Left renal cortex interstitium (tissue), 4 donors: Measurements from ENCODE around the gene KLRD1. TPM values are rescaled to one million over a fixed set of nuclear protein-coding genes. Genes with fewer than 3 reads are reported as not detected.
"Not testable (repeated sequence)": the region's sequence is repeated elsewhere in the genome, so short reads cannot be mapped to it uniquely, and the experiment has no call there.

Experiments
- DNase-seq, 4 donors: peaks; one replicate each; pipeline ENCODE4 v3.0.0-alpha.2; 2013; ENCODE audit warnings: low read depth in 4 of 4, low spot score in 2 of 4, missing footprints in 1 of 4
- polyA plus RNA-seq, 4 donors: library from polyadenylated mRNA; unstranded; fragments of 120-200 nt; gene quantifications; one replicate each; pipeline ENCODE4 v1.2.1, GENCODE V29; 2013; ENCODE audit not compliant: insufficient read length in 4 of 4

The KLRD1 gene
- polyA plus RNA-seq, 4 donors, result 0.21 to 0.55 (median 0.50) TPM

DNA sequence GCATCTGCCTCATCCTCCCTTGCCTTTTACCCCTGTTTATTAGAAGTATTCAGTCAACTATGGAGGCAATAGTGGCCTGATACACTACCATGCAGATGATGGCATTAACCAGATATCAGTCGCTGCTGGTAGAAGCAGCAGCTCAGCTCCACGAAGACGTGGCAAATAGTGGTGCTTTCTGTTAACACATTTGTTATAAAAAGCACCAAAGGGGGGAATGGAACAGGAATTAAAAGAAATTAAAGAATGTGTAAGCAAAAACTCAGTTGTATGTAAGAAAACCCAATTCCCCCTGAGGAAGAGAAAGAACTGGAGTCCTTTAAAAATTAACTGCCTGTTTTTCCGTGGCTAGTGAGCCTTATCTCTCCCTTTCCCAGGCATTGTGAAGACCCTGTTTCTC lies 60.0 kb downstream of the KLRD1 start:
- DNase-seq, result not testable (repeated sequence)

- no peak for DNase-seq
Observed at GRCh38 chr12:10368206-10369171, 60.8 kb downstream of the KLRD1 start.

DNA sequence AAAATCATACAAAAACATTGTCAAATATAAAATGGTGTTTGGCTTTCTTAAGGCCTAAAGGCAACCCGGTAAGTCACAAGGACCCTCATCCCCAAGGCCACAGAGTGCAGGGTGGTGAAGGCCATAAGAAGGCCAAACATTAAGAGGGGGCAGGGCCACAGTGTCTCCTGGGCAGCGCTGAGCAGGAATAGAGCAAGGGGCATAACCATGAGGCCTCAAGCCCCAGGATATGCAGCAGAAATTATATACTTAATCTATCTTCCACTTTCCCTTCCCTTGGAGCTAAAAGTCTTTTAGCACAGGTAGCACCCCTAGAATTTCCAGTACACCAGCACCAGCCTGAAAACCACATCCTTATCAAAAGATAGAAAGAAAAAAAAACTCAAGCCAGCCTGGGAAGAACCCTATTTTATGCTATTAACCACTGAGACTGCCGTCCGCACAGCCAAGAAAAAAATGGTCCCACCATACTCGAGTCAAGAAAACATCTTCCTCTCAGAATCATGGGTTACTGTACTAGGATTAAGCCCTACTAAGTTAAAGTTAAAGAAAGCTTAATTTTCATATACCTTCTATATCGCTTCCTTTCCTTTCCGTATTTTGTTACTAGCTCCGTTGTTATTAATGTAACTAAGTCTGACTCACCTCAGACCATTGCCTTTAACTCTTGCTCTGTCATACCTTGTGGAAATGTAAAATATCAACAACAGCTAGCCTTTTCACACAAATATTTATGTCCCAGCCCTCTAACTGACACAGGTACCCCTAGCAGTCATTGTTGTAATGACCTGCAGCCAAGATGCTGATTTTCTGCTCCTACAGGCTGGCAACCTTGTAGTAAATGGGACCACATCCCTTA lies 62.1 kb downstream of the KLRD1 start:
- no peak for DNase-seq

GRCh38 chr12:10371893-10372535 lies 64.3 kb downstream of the KLRD1 start:
- not testable (repeated sequence) for DNase-seq

GRCh38 chr12:10372559-10372958 lies 64.9 kb downstream of the KLRD1 start:
- DNase-seq, result no peak

DNA sequence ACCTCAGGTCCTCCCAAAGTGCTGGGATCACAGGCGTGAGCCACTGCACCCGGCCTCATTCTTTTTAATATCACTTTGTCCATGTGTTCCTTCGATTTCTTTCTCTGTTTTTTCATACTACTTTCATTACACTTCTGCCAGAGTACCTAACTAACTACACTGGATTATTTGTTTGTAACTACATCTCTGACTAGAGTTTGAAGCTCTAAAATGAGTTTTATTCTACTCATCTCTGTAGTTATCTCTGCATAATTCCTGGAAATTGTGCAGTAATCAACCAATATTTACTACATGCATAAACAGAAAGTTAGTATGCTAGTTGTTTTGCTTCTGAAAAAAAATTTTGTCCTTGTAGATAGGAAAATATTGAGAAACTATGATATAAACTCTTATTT lies 67.0 kb downstream of the KLRD1 start:
- DNase-seq, result no peak

DNA sequence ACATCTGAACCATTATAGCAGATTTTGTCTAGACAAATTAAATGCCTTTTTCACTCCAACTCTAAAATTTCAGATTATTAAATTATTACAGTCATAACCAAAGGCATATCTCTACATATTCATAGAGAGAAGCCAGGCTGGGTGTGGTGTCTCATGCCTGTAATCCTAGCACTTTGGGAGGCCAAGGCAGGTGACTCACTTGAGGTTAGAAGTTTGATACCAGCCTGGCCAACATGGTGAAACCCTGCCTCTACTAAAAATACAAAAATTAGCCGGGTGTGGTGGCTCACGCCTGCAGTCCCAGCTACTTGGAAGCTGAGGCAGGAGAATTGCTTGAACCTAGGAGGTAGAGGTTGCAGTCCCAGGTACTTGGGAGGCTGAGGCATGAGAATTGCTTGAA lies 71.1 kb downstream of the KLRD1 start:
- DNase-seq, result not testable (repeated sequence)

Other genes starting within 250 kb of the KLRD1 start
- gene CLEC1A, start 208.9 kb upstream of the KLRD1 start, polyA plus RNA-seq, result 1 to 10 TPM; 2.7 to 4.0 (median 3.2) TPM
- 1 to 10 TPM; 1.4 to 3.6 (median 2.4) TPM for gene CLEC7A, start 177.7 kb upstream of the KLRD1 start, polyA plus RNA-seq
- 1 to 10 TPM in 3 of 4 donors, under 1 TPM in 1; 0.46 to 2.7 (median 1.1) TPM for gene OLR1, start 135.7 kb upstream of the KLRD1 start, polyA plus RNA-seq
- gene TMEM52B, start 128.8 kb upstream of the KLRD1 start, polyA plus RNA-seq, result 100 to 1,000 TPM; 134 to 169 (median 165) TPM
- gene GABARAPL1, start 95.0 kb upstream of the KLRD1 start, polyA plus RNA-seq, result 10 to 100 TPM; 54.4 to 88.9 (median 75.0) TPM
- 1 to 10 TPM in 2 of 4 donors, under 1 TPM in 2; 0.24 to 1.1 (median 0.69) TPM for gene KLRK1, start 82.2 kb downstream of the KLRD1 start, polyA plus RNA-seq
- under 1 TPM in 2 of 4 donors, not detected in 2; 0.16 to 0.30 TPM for gene KLRC4, start 101.9 kb downstream of the KLRD1 start, polyA plus RNA-seq
- gene KLRC3, start 112.7 kb downstream of the KLRD1 start, polyA plus RNA-seq, result not detected
- gene KLRC2, start 128.1 kb downstream of the KLRD1 start, polyA plus RNA-seq, result under 1 TPM in 3 of 4 donors, not detected in 1; 0.17 to 0.35 (median 0.22) TPM
- gene KLRC1, start 145.5 kb downstream of the KLRD1 start, polyA plus RNA-seq, result under 1 TPM; 0.35 to 0.67 (median 0.59) TPM
- gene EIF2S3B, start 198.0 kb downstream of the KLRD1 start, polyA plus RNA-seq, result 10 to 100 TPM in 2 of 4 donors, 1 to 10 TPM in 1, under 1 TPM in 1; 0.73 to 11.1 (median 6.2) TPM